Mucosa of stomach (tissue), 1 donor: ENCODE data around the gene ADSL.

Source experiments
- H3K27me3 ChIP-seq: one replicate; pipeline ENCODE4 v1.7.0; 2013; ENCODE audit warnings: mild to moderate bottlenecking, low read length; ENCODE audit not compliant: control insufficient read depth, insufficient read depth
- H3K36me3 ChIP-seq: one replicate; pipeline ENCODE4 v1.7.0; 2013; ENCODE audit warnings: low read length; ENCODE audit not compliant: control insufficient read depth, insufficient read depth
- H3K4me1 ChIP-seq: one replicate; pipeline ENCODE4 v1.7.0; 2013; ENCODE audit warnings: mild to moderate bottlenecking, low read length; ENCODE audit not compliant: control insufficient read depth, insufficient read depth
- H3K4me3 ChIP-seq: one replicate; pipeline ENCODE4 v1.7.0; 2013; ENCODE audit warnings: low read length
- H3K9ac ChIP-seq: one replicate; pipeline ENCODE4 v1.7.0; 2013; ENCODE audit warnings: mild to moderate bottlenecking, low read length, moderate library complexity
- H3K9me3 ChIP-seq: one replicate; pipeline ENCODE4 v1.7.0; 2013; ENCODE audit warnings: mild to moderate bottlenecking, low read length, moderate library complexity; ENCODE audit not compliant: control insufficient read depth
- donor health status: Pancreatic carcinoma.

Gene ADSL

DNA sequence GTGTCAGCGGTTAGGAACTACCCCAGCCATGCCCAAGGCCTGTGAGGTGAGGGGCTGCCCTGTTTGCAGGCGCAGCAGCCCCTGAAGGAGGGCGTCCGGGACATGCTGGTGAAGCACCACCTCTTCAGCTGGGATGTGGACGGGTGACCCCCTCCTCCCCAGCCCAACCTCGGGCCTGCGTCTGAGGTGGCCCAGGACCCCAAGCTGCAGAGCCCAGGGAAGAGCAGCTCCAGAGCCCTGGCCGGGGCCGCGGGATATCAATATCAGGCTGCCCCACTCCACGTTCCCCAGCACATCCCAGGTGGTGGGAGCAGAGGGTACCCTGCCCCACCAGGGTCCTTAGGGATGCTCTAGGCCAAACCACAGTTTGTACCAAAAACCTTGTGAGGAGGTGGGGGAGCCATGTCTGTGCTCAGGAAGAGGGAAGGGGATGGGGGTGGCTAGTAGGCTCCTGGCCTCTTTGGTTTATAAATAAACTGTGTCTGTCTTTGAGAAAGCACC, 63.4 kb downstream of the ADSL start:
- H3K4me3 ChIP-seq, result no peak overlapping the region
- peak overlapping the region; percentile 17 for H3K9ac ChIP-seq
- H3K36me3 ChIP-seq, result peaks cover 40% of the 10 kb centered on the region
- H3K4me1 ChIP-seq, result peaks cover 29% of the 10 kb centered on the region
- H3K9me3 ChIP-seq, result no peaks in the 10 kb centered on the region
- H3K27me3 ChIP-seq, result no peaks in the 10 kb centered on the region

DNA sequence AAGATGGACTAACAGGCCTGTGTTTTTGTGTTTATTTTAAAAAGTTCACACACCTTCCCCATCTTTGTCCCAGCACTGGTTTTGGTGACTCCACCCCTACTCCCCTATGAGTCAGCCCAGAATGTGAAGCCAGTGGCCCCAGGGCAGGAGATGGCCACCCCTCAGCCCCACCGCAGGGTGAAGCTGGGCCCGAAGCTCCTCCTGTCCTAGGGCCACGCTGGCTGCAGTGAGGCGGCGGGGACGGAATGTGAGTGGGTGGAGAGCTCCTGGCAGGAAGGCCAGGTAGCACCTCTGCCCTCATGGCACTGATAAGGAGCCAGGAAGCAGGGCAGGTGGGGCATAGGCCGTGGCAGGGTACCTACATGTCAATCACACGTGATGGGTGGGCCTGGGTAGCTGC, 64.0 kb downstream of the ADSL start:
- Histone ChIP-seq H3K36me3 (peaks cover 34% of the 10 kb centered on the region), H3K27me3 (no peaks in the 10 kb centered on the region), H3K4me1 (peaks cover 31% of the 10 kb centered on the region), H3K9me3 (no peaks in the 10 kb centered on the region), H3K9ac (peak overlapping the region; percentile 17), H3K4me3 (no peak overlapping the region)

DNA sequence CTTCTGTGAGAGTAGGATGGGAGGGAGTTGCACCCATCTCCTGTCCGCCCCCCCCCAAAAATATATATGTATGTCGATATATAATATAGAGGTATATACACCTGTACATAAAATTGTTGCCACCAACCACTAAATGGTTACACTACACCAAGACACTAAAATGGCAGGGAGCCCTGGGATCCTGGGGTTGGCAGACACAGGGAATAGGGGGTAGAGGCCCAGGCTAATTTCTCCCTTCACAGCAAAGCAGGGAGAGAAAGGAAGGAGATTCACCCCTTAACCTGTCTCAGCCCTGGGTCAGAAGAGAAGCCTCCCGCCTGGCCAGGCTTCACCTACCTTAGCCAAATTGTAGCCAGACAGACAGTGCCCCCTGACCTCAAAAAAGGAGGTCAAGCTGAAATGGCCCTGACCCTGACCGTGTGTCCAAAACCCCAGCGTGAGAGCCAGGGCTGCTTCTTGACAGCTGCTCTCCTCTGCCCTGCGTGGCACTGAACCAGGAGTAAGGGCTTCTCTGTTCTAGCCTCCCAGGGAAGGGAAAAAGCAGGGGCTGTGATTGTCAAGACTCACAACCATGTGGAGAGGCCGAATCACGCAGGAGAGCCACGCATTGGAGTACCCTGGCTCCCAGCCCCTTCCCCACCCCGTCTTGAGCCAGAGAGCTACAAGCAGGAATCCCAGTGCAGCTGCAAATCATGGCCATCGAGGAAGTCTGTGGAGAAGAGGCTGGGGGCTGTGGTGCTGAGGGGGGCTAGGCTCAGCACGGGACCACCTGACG, 64.6 kb downstream of the ADSL start:
- H3K9ac ChIP-seq, result no peak overlapping the region
- H3K9me3 ChIP-seq, result no peaks in the 10 kb centered on the region
- no peak overlapping the region for H3K4me3 ChIP-seq
- no peaks in the 10 kb centered on the region for H3K27me3 ChIP-seq
- peaks cover 30% of the 10 kb centered on the region for H3K36me3 ChIP-seq
- H3K4me1 ChIP-seq, result peaks cover 37% of the 10 kb centered on the region

DNA sequence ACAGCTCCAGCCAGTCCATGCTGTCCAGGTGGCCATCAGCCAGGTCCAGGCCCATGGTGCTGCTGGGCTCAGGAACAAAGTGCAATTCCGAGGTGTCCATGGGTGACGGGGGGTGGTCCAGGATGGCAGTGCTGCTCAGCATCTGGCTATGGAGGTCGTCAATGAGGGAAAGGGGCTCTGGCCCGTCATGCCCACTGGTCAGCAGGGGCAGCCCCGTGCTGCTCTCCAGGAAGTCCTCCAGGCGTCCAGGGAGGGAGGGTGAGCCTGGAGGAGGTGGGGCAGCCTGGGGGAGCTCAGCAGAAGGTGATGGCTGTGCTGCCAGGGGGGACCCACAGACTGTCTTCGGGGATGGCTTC, 65.2 kb downstream of the ADSL start:
- Histone ChIP-seq H3K36me3 (peaks cover 33% of the 10 kb centered on the region), H3K9me3 (no peaks in the 10 kb centered on the region), H3K4me1 (peaks cover 43% of the 10 kb centered on the region), H3K4me3 (no peak overlapping the region), H3K9ac (no peak overlapping the region), H3K27me3 (no peaks in the 10 kb centered on the region)

DNA sequence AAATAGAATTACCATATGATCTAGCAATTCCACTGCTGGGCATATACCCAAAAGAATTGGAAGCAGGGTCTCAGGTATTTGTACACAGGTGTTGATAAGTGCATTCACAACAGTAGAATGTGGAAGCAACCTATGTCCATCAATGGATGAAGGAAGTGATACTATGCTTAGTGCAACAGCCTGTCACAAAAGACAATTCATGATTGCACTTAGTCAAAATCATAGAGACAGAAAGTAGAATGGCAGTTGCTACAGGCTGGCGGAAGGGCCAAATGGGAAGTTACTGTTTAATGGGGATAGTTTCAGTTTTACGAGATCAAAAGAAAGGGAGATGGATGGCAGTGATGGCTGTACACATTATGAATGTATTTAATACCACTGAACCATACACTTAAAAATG, 66.1 kb downstream of the ADSL start:
- Histone ChIP-seq H3K4me3 (no peak overlapping the region), H3K27me3 (no peaks in the 10 kb centered on the region), H3K4me1 (peaks cover 44% of the 10 kb centered on the region), H3K9me3 (no peaks in the 10 kb centered on the region), H3K36me3 (peaks cover 38% of the 10 kb centered on the region), H3K9ac (no peak overlapping the region)

DNA sequence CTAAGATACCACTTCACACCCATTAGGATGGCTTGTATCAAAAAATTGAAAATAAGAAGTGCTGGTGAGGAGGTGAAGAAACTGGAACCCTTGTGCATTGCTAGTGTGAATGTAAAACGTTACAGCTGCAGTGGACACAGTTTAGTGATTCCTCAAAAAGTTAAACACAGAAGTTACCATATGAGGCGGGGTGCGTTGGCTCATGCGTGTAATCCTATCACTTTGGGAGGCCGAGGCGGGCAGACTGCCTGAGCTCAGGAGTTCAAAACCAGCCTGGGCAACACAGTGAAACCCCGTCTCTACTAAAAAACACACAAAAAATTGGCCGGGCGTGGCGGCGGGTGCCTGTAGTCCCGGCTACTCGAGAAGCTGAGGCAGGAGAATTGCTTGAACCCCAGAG, 67.6 kb downstream of the ADSL start:
- Histone ChIP-seq H3K9me3 (no peaks in the 10 kb centered on the region), H3K27me3 (no peaks in the 10 kb centered on the region), H3K9ac (no peak overlapping the region), H3K4me3 (no peak overlapping the region), H3K36me3 (peaks cover 33% of the 10 kb centered on the region), H3K4me1 (peaks cover 35% of the 10 kb centered on the region)

DNA sequence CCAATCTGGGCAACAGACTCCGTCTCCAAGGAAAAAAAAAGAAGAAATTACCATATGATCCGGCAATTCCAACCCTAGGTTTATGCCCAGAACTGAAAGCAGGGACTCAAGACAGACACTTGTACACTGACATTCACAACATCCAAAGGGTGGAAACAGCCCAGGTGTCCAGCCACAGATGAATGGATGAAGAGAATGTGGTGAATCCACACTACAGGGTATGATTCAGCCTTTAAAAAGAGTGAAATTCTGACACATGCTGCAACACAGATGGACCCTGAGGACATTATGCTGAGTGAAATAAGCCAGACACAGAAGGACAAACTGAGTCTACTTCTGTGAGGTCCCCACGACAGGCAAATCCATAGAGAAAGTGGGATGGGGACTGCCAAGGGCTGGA, 68.0 kb downstream of the ADSL start:
- no peaks in the 10 kb centered on the region for H3K27me3 ChIP-seq
- no peak overlapping the region for H3K9ac ChIP-seq
- H3K9me3 ChIP-seq, result no peaks in the 10 kb centered on the region
- peaks cover 32% of the 10 kb centered on the region for H3K36me3 ChIP-seq
- peaks cover 31% of the 10 kb centered on the region for H3K4me1 ChIP-seq
- H3K4me3 ChIP-seq, result no peak overlapping the region

DNA sequence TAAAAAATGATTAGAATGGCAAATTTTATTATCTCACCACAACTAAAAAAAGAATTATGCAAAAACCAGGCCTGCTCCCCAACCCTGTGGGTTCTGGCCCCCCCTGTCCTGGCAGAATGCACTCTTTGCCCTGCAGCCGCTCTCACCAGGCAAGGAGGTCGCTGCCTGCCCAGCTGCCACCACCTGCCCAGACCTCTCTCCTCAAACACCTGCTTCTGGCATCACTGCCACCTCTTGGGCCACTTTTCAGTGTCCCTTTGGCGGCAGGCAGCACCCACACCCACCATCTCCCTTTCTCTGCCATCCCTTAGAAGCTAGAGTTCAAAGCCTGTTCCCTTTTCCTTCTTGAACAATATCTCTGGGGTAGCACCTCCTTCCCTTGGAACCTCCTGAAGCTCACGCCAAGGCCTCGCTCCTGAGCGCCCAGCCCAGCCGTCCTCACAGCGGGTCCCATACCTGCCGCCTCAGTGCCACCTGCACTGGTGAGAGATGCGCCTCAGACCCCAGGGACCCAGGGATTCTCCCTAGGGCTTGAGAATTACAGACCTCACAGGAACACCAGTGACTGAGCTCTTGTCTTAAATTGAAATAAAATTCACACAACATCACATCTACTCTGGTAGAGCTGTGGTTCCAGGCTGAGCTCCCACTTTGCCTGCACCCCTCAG, 68.7 kb downstream of the ADSL start:
- Histone ChIP-seq H3K27me3 (no peaks in the 10 kb centered on the region), H3K4me1 (peaks cover 24% of the 10 kb centered on the region), H3K4me3 (no peak overlapping the region), H3K9ac (peak overlapping the region; percentile 8), H3K9me3 (no peaks in the 10 kb centered on the region), H3K36me3 (peaks cover 32% of the 10 kb centered on the region)

DNA sequence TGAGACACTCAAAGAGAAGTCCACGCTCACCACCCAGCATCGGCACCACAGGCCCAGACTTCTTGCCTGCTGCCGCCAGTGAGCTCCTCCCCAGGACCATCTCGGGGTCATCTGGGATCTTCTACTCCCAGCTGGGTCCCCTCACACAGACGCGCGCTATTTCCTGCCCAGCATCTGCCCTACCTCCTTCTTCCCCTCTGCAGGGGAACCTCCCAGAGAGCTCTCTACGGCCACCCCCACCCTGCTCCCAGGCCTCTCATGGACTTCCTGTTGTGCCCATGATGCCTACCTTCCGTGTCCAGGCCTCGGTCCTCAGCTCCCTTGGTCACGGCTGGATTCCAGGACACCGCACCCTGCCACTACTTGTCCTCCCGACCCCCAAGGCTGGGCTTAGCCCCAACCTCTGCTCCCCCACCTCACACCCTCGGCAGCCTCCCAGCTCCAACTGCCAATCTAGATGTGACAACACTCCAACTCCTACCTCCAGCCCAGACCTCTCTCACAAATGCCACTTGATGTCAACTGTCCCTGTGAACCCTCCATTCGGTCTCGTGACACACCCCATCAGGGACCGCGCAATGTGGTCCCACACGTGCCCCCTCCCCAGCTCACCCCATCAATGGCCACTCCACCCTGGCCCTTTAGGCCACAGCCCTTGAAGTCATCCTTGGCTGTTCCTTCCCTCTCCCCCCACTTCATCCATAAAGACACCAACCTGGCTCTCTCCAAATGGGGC, 69.4 kb downstream of the ADSL start:
- H3K4me1 ChIP-seq, result peaks cover 17% of the 10 kb centered on the region
- no peak overlapping the region for H3K4me3 ChIP-seq
- peaks cover 37% of the 10 kb centered on the region for H3K36me3 ChIP-seq
- H3K9ac ChIP-seq, result peak overlapping the region; percentile 8
- H3K27me3 ChIP-seq, result no peaks in the 10 kb centered on the region
- H3K9me3 ChIP-seq, result no peaks in the 10 kb centered on the region

DNA sequence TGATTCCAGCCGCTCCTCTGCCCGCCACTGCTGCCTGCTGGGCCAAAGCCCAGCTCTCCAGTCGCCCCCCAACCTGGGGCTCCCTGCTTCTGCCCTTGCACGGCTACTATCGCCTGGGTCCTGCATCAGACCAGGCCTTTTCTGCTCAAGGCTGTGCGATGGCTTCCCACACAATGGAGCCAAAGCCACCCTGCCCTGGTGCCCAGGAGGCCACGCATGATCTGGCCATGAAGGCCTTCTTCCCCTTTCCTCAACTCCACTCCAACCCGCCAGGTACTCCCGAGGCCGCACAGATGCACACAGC, 69.9 kb downstream of the ADSL start:
- H3K9me3 ChIP-seq, result no peaks in the 10 kb centered on the region
- H3K9ac ChIP-seq, result no peak overlapping the region
- H3K4me1 ChIP-seq, result peaks cover 15% of the 10 kb centered on the region
- peaks cover 37% of the 10 kb centered on the region for H3K36me3 ChIP-seq
- no peak overlapping the region for H3K4me3 ChIP-seq
- no peaks in the 10 kb centered on the region for H3K27me3 ChIP-seq

DNA sequence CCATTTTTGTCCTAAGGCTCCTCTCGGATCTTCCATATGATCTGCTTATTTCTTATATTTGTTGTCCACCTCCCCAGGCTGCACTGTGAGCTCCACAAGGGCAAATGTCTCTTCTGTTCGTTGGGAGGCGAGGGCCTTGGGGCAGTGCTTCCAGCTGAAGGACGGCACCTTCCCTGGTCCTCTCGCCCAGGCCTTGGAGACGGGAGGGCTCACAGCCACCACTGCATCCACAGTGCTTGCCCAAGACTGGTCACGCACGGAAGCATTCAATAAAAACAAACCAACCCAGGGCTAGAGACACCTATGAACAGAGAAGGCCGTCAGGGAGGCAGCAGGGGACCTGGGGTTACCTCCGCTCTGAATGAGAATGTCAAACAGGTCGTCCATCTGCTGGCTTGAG, 70.3 kb downstream of the ADSL start:
- Histone ChIP-seq H3K36me3 (peaks cover 37% of the 10 kb centered on the region), H3K4me3 (no peak overlapping the region), H3K27me3 (no peaks in the 10 kb centered on the region), H3K4me1 (peaks cover 15% of the 10 kb centered on the region), H3K9ac (no peak overlapping the region), H3K9me3 (no peaks in the 10 kb centered on the region)

DNA sequence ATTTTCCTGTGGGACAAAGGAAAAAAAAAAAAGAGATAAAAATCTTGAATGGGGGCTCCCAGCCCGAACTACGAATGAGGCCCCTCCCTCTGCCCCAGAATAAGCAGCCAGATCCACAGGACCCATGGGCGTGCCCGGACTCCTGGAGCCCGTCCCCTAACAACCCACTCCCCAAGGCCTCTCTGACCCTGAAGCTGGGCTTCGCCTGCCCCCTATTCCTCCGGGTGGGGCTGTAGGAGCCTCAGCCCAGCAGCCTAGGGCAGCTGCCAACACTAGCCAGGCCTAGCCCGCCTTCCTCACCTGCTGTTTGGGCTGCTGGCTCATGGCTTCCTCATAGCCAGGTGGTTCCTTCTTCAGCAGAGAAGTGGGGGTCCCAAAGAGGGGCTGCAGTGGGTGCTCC, 70.7 kb downstream of the ADSL start:
- no peaks in the 10 kb centered on the region for H3K27me3 ChIP-seq
- H3K4me3 ChIP-seq, result no peak overlapping the region
- H3K9me3 ChIP-seq, result no peaks in the 10 kb centered on the region
- peaks cover 37% of the 10 kb centered on the region for H3K36me3 ChIP-seq
- no peak overlapping the region for H3K9ac ChIP-seq
- H3K4me1 ChIP-seq, result peaks cover 15% of the 10 kb centered on the region
